Nephron progenitor cell (in vitro differentiated cells): ENCODE measurements around the gene GRAP2.

Source experiments
- DNase-seq: peaks from one replicate; pipeline ENCODE4 v3.0.0; 2021
- H3K27ac Mint-ChIP-seq: 2 replicates; pipeline ENCODE4 v1.8.0; 2021; ENCODE audit warnings: mild to moderate bottlenecking, moderate library complexity, mixed read lengths
- H3K27me3 Mint-ChIP-seq: 2 replicates; pipeline ENCODE4 v1.8.0; 2021; ENCODE audit warnings: mild to moderate bottlenecking, low read depth, mixed read lengths; ENCODE audit not compliant: poor library complexity
- H3K36me3 Mint-ChIP-seq: 2 replicates; pipeline ENCODE4 v1.8.0; 2021; ENCODE audit warnings: low read depth, mixed read lengths
- H3K4me1 Mint-ChIP-seq: 2 replicates; pipeline ENCODE4 v1.8.0; 2021; ENCODE audit warnings: mixed read lengths
- H3K4me3 Mint-ChIP-seq: 2 replicates; pipeline ENCODE4 v1.8.0; 2021; ENCODE audit warnings: mild to moderate bottlenecking, moderate library complexity, mixed read lengths
- H3K9me3 Mint-ChIP-seq: 2 replicates; pipeline ENCODE4 v1.8.0; 2021; ENCODE audit warnings: mild to moderate bottlenecking, moderate library complexity, mixed read lengths
- TF ChIP-seq, protein P1 (sequence below): fragments of 200-600 bp; sonication (generic); IDR thresholded peaks from 2 replicates; pipeline ENCODE4 v1.5.0; 2021; ENCODE audit warnings: antibody characterized with exemption

Gene GRAP2

DNA sequence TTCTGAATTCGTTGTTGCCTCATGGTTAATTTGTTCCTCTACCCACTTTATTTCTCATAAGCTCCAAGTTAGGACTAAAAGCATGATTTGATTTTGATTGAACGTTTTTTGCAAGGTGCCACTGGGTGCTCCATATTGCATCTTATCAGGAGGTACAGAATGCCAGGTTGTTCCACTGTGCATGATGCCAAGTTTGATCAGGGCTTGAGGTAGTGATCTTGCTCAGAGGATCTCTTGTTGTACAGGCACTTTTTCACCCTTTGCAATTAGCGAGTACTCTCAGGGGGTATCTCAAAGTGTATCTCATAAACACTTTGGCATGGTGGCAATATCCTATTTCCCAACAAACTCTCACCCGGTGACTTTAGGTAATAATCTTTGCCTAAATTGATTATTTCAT lies 4.0 kb downstream of the GRAP2 start:
- Mint-ChIP-seq H3K9me3 (no peaks in the 10 kb centered on the region), H3K27me3 (peaks cover 4% of the 10 kb centered on the region), H3K4me1 (peaks cover 19% of the 10 kb centered on the region), H3K4me3 (no peak overlapping the region), H3K27ac (no peak overlapping the region), H3K36me3 (no peaks in the 10 kb centered on the region)
- no peak for DNase-seq
- TF ChIP-seq, protein P1, sequence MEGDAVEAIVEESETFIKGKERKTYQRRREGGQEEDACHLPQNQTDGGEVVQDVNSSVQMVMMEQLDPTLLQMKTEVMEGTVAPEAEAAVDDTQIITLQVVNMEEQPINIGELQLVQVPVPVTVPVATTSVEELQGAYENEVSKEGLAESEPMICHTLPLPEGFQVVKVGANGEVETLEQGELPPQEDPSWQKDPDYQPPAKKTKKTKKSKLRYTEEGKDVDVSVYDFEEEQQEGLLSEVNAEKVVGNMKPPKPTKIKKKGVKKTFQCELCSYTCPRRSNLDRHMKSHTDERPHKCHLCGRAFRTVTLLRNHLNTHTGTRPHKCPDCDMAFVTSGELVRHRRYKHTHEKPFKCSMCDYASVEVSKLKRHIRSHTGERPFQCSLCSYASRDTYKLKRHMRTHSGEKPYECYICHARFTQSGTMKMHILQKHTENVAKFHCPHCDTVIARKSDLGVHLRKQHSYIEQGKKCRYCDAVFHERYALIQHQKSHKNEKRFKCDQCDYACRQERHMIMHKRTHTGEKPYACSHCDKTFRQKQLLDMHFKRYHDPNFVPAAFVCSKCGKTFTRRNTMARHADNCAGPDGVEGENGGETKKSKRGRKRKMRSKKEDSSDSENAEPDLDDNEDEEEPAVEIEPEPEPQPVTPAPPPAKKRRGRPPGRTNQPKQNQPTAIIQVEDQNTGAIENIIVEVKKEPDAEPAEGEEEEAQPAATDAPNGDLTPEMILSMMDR: no peak

DNA sequence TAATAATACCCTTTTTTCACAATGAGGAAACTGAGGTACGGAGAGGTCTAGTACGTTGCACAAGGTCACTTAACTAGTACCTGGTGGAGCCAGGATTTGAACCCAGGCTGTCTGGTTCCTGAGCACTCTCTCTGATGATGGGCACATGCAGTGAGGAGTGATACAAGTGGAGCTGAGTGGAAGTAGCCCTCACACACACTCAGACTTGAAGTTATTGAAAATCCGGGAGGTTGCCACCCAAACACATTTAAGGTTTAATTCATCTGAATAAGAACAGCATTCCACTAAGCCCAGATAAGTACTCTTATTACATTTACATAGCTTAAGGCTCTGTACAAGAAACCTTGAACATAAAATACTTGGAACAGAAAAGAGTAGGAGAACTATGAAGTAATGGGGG lies 4.8 kb downstream of the GRAP2 start:
- H3K4me1 Mint-ChIP-seq: peaks cover 19% of the 10 kb centered on the region
- no peak overlapping the region for H3K27ac Mint-ChIP-seq
- H3K9me3 Mint-ChIP-seq: no peaks in the 10 kb centered on the region
- H3K4me3 Mint-ChIP-seq: no peak overlapping the region
- no peak for DNase-seq
- H3K27me3 Mint-ChIP-seq: peaks cover 4% of the 10 kb centered on the region
- H3K36me3 Mint-ChIP-seq: no peaks in the 10 kb centered on the region
- TF ChIP-seq, protein P1: no peak

DNA sequence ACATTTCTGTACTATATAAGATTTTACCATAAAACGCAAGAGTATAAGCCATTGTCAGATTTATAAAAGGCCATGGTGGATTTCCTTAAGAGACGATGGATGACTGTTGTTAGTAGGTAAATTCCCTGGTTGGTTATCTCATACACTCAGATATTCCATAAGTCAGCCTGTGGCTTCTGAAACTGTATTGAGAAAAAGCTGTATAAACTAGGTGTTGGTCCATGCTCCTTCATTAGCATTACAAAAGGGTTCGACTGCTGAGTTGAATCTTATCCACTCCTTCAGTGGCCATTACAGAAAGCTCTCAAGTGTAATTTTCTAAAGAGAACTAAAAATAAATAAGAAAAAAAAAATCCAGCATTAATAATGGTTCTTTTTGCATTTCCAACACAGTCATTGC lies 5.3 kb downstream of the GRAP2 start:
- peaks cover 4% of the 10 kb centered on the region for H3K27me3 Mint-ChIP-seq
- TF ChIP-seq, protein P1: no peak
- no peak overlapping the region for H3K27ac Mint-ChIP-seq
- H3K4me3 Mint-ChIP-seq: no peak overlapping the region
- H3K4me1 Mint-ChIP-seq: peaks cover 24% of the 10 kb centered on the region
- H3K36me3 Mint-ChIP-seq: no peaks in the 10 kb centered on the region
- H3K9me3 Mint-ChIP-seq: no peaks in the 10 kb centered on the region
- DNase-seq: no peak

DNA sequence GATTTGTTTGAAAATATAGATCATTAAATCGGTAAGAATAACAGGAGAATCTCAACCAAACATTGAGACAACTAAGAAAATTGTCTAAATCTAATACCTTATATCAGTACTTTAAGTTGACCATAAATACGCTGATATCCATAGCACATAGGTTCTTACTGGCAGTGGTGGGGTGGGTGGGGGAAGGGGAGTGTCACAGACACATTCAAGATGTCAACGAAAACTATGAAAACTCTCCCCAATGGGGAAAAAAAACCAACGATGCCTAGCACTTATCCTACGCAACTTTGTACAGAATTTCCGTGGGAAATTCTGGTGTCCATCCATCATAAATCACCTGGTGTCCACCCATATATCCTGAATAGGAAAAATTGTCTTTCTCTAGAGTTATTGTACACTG lies 6.2 kb downstream of the GRAP2 start:
- Mint-ChIP-seq H3K4me1 (peaks cover 31% of the 10 kb centered on the region), H3K4me3 (no peak overlapping the region), H3K27ac (no peak overlapping the region), H3K36me3 (no peaks in the 10 kb centered on the region), H3K27me3 (peaks cover 1% of the 10 kb centered on the region), H3K9me3 (no peaks in the 10 kb centered on the region)
- DNase-seq: no peak
- TF ChIP-seq, protein P1: no peak

DNA sequence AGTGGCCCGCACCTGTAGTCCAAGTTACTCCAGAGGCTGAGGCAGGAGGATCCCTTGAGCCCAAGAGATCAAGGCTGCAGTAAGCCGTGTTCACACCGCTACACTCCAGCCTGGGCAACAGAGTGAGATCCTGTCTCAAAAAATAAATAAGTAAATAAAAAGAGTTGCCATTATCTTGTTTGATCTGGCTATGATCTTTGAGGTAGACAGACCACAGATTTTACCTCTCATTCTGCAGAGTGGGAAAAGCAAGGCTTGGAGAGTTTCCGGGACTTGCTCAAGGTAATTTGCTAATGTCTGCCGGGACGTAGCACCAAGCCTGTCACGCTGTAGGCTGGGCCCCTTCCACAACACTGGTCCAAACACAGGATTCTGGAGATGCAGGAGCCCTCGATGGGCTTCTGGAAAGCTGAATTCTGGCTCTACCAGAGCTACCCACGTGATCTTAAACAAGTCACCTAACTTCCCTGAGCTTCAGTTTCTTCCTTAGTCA lies 6.8 kb downstream of the GRAP2 start:
- no peaks in the 10 kb centered on the region for H3K9me3 Mint-ChIP-seq

DNA sequence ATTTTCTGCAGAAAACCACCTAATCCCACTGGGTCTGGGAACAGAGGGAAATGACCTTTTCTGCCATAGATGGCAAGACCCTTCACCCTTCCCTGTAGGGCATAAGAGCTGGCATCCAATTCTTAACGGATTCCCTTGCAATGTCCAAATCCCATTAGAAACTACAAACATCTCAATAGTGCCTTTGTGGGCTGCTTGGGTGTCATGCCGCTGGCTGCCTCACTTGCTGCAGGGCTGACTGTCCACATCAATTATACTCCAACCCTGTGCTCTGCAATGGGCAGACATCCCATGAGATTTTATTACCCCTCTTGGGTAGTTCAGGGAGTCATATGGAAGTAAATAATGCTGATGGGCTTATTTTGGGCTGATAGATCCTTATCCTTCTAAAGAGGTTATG lies 7.3 kb downstream of the GRAP2 start:
- peaks cover 7% of the 10 kb centered on the region for H3K27me3 Mint-ChIP-seq
- H3K27ac Mint-ChIP-seq: no peak overlapping the region
- no peak for DNase-seq
- no peaks in the 10 kb centered on the region for H3K36me3 Mint-ChIP-seq
- H3K9me3 Mint-ChIP-seq: no peaks in the 10 kb centered on the region
- H3K4me3 Mint-ChIP-seq: no peak overlapping the region
- TF ChIP-seq, protein P1: no peak
- H3K4me1 Mint-ChIP-seq: peaks cover 34% of the 10 kb centered on the region

More for the DNA sequence above, 6.8 kb downstream of the GRAP2 start:
- H3K4me1 Mint-ChIP-seq: peaks cover 31% of the 10 kb centered on the region
- no peak overlapping the region for H3K4me3 Mint-ChIP-seq
- H3K36me3 Mint-ChIP-seq: no peaks in the 10 kb centered on the region
- no peak overlapping the region for H3K27ac Mint-ChIP-seq
- TF ChIP-seq, protein P1: no peak
- DNase-seq: no peak
- H3K27me3 Mint-ChIP-seq: peaks cover 4% of the 10 kb centered on the region
